ENCODE measurements around the gene RRP36.
A peak's percentile ranks its signal among the peaks of the same experiment; 100 is the strongest.
"Not testable (repeated sequence)": the region's sequence is repeated elsewhere in the genome, so short reads cannot be mapped to it uniquely, and the experiment has no call there.

Gene RRP36, protein sequence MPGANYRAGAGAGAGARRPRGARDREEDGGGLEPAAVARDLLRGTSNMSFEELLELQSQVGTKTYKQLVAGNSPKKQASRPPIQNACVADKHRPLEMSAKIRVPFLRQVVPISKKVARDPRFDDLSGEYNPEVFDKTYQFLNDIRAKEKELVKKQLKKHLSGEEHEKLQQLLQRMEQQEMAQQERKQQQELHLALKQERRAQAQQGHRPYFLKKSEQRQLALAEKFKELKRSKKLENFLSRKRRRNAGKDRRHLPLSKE

DNA sequence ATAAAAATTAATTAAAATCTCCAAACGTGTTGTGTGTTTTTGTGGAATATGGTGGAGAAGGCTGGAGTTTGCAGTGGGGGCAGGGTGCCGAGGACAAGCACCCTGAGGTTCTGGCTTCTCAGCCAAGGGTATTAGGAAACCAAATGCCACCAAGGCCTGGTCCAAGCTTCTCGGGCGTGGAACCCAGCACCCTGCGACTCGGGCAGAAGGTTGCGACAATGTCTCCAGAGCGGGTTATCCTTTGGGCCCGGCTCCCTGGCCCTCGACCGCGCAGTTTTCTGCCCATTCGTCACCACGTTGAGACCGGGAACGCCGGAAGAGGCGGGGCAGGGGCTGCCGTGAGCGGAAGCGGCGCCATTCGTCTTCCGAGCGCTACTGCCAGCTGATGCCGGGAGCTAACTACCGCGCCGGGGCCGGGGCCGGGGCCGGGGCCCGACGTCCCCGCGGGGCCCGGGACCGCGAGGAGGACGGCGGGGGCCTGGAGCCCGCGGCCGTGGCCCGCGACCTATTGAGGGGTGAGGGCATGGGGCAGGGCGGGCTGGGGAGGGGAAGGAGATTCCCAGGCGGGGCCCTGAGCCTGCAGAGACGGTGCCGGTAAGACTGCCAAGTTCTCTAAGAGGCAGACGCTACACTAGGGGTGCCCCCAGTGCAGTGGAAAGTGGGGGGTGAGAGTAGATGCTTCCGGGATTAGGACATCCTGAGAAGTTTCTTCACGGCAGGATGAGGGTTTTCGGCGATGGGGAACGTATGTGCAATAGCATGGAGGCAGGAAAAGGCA is at the start of gene RRP36:
Gene RRP36, plus strand, starts transcription at position 354 of the 778 bp plus-strand sequence. Its CDS starts 32 bp downstream, at position 386.
- peak; percentile 75 for DNase-seq

DNA sequence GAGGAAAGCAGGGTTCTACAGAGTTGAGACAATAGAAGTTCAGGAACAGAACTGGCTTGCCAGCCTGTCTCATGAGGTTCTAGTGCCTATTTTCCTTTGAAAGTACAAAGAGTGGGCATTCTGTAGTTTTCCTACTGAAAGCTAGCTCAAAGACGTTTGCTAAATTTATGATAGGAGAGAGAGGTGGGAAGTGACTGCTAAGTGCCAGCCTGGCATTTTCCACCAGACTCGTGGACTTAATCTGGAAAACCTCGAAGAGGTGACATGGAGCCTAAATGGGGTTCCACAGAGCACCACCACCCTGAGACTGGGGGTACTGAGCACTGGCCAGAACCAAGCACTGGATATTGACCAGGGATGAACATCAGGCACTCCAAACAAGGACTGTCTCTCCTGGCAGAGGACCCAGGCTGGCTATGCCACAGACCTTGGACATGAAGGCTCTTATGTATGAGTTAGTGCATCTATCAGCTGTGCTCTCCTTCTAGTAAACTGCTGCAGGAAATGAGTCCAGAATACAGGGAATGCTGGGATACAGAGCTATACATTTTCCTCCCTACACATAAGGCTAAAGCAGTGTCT is 49.6 kb upstream of the RRP36 start:
- no peak for DNase-seq

DNA sequence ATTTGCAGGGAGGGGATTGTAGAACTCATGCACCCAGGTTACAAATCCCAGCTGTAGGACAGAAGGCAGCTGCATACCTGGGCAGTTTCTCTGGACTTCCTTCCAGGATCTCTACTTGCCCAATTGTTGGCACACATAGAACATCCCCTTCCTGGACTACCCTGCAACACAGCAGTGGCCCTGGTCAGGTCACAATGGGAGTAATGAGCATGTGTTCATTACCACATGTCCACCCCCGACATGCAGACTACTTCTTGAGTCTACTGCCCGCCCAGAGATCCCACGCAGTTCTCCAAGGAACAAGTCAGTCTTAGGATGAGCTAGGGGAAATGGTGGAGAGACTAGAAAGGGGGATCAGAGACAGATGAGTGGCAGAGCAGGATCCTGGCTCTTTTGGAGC is 47.5 kb upstream of the RRP36 start:
- no peak for DNase-seq

DNA sequence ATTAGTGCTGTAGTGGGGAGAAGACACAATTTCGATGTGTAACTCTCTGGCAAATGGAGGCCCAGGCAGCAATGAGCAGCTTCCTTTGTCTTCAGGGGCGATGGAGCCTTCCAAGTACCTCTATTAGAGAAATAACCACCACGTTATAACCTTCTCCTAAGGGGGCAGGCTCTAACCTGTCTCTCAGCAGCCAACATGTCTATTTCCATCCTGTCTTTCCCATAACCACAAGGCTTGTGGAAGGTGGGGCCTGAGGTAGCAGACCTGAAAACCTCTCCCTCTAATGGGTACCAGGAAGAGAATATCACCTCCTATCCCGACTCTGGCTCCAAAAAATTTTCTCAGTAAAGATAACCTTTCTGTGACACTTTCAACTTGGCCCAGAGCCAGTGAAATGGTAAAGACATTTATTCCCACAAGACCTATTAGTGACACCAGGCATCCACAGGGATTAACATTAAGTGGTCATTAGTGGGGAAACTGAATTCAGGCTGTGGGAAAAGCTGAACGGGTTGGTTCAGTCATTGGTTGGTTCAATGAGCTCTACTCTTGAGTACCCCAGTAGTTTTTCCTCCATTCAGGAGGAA is 46.4 kb upstream of the RRP36 start:
- DNase-seq: peak; percentile 58

DNA sequence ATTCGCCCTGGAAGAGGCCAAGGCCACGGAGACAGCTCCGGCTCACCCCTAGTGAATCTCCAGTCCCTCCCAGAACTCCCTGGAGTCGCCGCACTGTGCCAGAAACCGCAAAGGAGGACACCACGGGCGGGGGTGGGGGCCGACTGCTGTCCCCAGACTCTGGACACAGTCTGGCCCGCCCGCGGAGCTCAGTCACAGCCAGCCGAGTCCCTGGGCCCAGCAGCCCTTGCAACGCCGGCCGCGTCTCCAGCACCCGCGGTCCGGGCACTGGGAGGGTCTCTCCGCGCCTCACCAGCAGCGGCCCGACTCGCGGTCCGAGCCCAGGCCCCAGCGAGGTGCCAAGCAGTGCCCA is 43.0 kb upstream of the RRP36 start:
- DNase-seq: no peak

DNA sequence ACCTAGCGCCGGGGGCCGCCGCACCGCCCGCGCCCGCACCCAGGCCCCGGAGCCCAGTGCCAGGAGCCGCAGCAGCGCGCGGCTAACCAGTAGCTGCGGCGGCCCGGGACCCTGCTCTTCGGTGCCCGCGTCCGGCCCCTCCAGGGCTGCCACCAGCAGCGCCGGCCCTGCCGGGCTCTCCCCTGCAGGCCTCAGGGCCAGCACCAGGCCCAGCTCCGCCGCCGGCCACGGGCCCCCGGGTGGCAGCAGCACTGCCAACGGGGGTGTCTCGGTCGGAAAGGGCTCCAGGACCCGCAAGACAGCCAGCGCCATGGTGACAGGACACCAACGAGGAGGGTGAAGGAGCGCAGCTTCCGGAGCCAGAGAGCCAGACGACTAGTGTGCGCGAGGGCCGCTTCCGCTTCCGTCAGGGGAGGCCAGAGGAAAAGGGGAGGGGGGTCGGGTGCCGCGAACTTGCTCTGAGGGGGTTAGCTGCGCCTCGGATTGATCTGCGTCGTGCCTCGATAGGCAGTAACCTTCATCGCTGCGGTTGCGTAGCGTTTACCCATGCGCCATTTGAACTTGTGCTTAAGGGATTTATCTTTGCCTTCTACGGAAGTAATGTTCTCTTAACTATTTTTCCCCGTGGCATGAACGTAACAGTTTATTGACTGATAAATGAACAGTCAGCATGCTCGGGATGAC is 42.4 kb upstream of the RRP36 start, which contains the start of gene PEX6:
Gene PEX6, minus strand, starts transcription at position 343 of the 684 bp plus-strand sequence. Its CDS starts 31 bp downstream, at position 312.
- peak; percentile 95 for DNase-seq

DNA sequence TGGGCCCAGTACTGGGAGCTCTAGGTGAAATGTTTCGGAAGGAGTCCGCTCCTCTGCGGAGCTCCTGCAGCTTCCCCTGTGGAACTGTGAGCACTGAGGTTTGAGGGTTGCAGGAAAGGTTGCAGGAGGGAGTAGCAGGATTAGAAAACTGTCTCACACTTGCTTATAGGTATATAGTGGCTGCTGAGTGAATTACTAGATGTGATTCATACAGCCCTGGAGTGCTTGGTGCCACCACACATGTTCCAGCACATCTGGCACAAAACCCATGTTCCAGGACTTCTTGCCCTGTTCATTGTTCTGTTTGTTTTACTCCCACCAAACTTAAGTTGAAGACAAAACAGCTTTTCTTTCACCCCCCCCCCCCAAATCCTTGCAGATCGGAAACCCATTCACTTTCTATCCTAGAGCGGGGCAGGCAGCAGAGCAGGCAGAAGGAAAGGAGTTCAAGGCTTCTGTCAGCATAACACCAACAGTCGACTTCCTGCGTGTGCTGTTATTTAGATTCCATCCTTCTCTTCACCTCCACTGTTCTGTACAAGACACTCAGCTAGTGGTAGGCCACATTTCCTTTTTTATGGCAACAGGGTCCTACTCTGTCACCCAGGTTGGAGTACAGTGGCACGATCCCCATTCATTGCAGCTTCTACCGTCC is 41.8 kb upstream of the RRP36 start:
- DNase-seq: peak; percentile 77

DNA sequence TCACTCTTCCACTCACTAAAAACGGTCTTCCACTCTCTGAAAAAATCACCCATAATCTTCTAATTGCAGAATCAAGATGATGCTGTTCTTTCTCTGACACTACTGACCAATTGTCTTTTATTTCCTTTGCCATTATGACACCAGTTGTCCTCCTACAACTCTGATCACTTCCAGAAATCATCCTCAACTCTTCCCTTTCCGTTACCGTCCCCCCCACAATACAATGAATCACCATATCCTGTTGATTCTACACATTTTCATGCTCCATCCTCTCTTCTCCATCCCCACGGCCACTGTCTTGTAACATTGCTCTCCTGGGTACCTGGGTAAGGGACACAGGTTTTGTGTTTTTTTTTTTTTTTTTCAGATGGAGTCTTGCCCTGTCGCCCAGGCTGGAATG is 39.6 kb upstream of the RRP36 start:
- DNase-seq: no peak

DNA sequence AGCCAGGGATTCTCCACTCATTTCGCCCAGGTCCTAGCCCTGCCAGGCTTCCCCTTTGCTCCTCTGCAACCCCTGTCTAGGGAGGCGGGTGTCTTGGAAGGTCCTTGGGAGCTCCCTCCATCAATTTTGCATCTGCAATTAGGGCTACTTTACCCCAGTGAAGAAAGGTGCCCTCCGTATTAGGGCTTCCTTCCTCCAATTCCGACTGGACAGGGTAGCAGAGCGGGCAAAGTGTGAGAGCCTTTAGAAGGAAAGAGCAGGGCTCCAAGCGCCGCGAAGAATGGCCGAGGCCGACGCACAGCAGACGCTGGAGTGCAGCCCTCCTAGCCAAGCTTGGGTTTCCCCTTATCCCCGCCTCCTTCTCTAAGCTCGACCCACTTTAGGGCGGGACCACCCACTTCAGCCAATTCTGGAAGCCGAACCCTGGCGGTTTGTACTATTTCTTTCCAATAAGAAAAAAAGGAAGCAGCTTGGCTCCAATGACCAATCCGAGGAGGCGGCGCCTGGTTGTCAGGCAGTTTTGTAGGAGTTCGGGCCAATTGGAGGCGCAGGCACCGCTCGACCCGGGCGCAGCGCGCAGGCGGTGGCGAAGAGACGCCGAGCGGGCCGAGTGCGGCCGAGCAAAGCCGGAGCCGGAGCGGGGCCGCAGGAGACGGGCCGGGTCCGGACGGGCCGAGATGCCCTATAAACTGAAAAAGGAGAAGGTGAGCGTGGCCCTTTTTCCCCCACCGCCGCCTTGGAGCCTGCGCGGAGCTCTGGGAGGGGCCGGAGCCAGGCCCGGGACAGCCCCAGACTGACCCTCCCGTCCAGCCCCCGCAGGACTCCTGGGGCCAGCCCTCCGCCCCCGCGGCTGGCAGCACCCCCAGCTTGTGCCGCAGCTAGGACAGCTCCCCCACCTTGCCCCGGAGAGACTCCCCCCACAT is 37.2 kb upstream of the RRP36 start, which contains the start of gene PPP2R5D:
Gene PPP2R5D, plus strand, starts transcription at position 570 of the 923 bp plus-strand sequence. Its CDS starts 108 bp downstream, at position 678.
- peak; percentile 99 for DNase-seq

DNA sequence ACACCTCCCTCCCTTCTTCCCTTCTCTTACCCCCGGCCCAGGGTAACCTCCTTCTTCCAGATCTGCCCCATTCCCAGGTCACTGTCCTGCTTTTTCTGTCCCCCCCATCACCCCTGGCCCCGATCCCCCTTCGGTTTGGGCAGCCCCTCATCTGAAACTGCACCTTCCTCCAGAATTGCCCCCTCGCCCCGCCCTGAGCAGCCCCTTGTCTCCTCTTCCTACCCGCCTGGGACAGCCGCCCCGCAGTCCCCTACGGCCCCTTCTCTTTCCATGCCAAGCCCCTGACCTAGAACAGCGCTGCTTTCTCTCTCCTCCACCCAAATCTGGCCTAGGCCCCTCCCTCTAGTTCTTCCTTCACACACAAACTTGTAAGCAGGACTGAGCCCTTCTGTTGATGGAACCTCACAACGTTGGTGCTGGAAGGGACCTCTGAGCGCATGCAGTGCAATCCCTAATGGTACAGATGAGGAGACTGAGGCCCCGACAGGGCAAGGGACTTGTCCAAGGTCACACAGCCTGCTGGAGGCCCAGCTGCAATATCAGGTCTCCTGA is 36.4 kb upstream of the RRP36 start:
- DNase-seq: no peak

DNA sequence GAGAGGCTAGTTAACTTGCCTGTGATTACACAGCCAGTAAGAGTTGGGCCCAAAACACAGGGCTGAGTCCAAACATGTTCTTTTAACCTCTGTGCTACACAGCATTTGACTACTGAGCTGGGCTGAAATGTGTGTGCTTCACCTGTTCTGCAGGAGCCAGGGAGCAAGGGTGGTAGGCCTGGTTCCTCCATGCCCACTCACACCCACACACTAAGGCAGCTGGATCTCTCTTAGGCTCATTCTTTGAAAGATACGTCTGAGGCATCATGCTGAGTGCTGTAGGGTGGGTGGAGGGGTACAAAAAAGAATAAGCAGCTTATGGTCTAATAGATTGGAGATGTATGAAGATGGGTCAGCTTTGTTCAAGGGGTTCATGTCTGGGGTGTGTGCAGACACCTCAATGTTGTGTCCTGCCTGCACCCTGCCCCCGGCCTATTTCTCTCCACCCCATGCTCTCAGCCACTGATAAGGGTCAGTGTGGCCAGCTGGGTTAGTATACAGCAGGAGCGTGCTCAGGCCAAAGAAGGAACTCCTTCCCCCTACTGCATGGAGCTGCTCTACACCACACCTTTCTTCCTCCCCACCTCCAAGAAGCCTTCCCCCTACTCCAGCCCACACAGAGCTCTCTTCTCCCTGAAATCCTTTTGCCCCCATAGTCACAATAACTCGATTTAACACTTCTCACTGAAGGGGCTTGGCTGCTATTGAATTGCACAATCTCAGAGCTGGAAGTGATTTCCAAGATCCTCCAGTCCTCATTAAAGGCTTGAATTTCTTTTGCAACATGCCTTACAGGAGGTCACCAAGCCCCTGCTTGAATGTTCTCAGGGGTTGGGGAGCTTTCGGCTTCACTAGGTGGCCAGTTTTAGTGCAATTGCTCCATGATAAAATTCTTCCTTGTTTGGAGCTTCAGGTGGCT is 33.6 kb upstream of the RRP36 start:
- DNase-seq: no peak

DNA sequence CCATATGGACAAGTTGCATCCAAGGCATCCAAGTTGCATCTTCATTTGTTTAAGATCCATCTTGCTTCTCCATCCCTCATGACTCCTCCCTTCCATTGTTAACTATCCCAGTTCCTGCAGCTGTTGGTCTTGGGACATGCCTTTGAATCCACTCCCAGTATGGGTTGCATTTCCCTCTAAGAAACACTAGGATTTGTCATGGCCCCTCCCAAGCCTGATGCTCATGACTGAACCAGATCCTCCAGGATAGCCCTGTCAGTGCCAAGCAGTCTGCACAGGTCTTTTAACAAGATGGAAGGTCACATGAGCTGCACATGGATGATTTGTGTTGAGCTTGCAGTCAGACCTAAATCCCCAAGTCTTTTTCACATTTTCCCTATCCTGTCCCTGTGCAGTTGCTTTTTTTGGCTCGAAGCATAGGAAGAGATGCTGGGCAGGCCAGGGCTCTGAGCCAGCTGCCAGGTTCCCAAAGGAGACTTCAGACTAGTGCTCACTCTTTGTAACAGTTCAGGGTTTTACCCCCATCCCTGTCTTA is 32.9 kb upstream of the RRP36 start:
- no peak for DNase-seq

DNA sequence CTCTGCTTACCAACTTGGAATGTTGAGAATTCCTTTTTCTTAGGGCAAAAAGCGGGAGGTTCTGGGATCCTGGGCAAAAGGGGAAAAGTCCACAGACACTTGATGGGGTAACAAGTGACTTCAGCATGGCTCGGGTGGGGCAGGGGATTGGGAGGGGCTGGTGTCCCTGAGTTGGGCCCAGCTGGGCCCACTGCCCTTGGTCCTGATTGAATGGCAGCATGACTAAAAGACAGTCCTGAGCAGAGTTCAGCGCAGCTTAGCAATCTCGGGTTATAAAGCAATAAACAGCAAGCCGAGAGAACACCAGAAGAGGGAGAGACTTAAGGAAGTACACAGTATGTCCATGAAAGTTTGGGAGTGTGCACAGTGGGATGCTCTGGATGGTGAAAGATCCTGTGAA is 31.5 kb upstream of the RRP36 start:
- no peak for DNase-seq

DNA sequence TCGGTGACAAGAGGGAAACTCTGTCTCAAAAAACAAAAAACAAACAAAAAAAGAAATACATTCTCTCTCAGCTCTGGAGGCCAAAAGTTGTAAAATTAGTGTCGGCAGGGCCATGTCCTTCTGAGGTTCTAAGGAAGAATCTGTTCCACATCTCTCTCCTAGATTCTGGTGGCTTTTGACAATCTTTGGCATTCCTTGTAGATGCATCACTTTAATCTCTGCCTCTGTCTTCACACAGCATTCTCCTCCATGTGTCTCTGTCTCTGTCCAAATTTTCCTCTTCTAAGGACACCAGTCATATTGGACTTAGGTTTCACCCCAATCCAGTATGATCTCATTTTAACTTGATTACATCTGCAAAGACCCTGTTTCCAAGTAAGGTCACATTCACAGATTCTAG is 28.0 kb upstream of the RRP36 start:
- no peak for DNase-seq

DNA sequence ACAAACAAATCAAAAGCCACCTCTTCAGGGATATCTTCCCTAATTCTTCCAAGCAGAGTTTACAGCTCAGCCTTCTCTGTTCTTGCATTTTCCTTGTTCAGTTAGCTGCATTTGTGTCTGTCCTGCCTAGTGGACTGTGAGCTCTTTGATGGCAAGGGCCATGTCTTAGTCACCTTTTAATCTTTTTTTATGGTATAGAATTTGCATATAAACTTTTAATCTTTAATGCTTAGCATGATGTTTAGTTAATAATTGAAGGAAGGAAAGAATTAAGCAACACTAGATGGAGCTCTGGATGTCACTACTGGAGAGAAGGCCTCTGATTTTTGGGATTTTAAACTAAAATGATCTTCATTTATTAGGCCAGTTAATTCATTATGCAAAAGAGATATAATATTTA is 24.9 kb upstream of the RRP36 start:
- no peak for DNase-seq

DNA sequence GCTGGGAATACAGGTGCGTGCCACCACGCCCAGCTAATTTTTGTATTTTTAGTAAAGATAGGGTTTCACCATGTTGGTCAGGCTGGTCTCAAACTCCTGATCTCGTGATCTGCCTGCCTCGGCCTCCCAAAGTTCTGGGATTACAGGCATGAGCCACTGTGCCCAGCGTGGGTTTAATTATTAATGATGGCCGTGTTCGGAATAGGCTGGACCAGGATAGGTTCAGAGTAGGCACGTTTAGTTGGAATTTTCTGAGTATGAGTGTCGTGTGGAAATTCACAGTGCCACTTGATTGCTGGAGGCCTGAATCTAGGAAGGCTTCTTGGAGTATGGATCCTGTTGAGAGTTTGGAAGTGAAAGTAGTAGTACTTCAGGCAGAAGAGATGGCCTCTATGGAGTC is 23.2 kb upstream of the RRP36 start:
- DNase-seq: not testable (repeated sequence)

DNA sequence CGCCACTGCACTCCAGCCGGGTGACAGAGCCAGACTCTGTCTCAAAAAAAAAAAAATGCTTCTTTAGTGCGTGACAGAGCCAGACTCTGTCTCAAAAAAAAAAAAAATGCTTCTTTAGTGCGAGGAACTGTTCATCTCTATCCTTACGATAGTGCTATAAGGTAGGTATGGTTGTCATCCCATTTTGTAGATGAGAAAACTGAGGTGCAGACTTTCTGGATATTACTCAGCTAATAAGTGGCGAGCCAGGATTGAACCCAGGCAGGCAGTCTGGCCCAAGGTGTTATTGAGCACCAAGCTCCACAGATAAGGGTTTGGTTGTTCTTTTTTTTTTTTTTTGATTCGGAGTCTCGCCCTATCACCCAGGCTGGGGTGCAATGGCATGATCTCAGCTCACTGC is 19.6 kb upstream of the RRP36 start:
- no peak for DNase-seq

DNA sequence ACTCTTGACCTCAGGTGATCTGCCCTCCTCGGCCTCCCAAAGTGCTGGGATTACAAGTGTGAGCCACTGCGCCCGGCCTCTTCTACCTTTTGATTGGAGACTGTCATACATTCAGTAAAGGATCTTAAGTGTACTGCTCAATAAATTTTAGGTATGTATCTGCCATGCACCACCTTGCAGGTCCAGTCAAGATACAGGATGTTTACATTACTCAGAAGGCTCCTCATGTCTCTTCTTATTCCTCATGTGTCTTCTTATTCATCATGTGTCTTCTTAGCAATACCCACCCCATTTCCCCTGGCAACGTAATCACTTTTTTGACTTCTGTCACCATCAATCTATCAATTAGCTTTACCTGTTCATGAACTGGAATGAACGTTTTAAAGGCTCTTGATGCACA is 15.6 kb upstream of the RRP36 start:
- DNase-seq: no peak

DNA sequence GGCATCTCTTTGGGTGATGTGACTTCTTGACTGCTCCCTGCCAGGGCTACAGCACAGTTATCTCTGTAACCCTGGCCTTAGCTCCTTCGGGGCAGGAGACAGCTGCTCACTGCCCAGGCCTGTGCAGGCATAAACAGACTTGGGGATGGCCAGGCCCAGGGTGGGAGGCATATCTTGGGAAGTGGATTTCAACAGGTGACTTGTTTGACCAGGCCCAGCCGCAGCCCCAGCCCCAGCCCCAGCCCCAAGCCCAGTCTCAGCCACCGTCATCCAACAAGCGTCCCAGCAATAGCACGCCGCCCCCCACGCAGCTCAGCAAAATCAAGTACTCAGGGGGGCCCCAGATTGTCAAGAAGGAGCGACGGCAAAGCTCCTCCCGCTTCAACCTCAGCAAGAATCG is 15.2 kb upstream of the RRP36 start:
- no peak for DNase-seq

DNA sequence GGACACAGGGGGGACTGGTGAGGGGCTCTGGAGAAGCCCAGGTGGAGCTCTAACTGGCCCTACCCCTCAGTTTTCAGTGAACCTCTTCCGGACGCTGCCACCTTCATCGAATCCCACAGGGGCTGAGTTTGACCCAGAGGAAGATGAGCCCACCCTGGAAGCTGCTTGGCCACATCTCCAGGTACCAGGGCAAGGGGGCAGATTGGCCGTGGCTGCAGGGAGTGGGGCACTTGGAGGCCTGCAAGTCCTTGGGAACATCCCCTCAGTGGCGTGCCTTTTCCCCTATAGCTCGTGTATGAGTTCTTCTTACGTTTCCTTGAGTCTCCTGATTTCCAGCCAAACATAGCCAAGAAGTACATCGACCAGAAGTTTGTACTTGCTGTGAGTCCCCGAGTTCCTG is 14.3 kb upstream of the RRP36 start:
- DNase-seq: no peak

Measured in NCI-H2171 treated with DMSO at 0.1 percent for 48 hours (cell line).